PFSK-1 (cell line): Measurements from ENCODE around the gene MAP4K4.

Experiments
- FOXP2 ChIP-seq: optimal IDR thresholded peaks from 2 replicates; pipeline ENCODE3; 2011; ENCODE audit warnings: borderline replicate concordance, control low read depth, inconsistent platforms; ENCODE audit not compliant: insufficient read depth; ENCODE audit errors: extremely low read length, extremely low read depth
- POLR2AphosphoS5 ChIP-seq: IDR thresholded peaks from 2 replicates; pipeline ENCODE4 v1.6.1; 2012; ENCODE audit warnings: low read depth, mild to moderate bottlenecking, control low read depth, low read length, moderate library complexity
- REST ChIP-seq, 2 experiments: IDR thresholded peaks; 2 replicates each; pipeline versions ENCODE4 v1.6.1 to v1.8.0; 2011 to 2012; ENCODE audit warnings: low read depth in 2 of 2, low read length in 2 of 2, control low read depth in 1 of 2, inconsistent platforms in 1 of 2, mild to moderate bottlenecking in 1 of 2, moderate library complexity in 1 of 2; ENCODE audit not compliant: insufficient read depth in 1 of 2
- SIN3A ChIP-seq: IDR thresholded peaks from 2 replicates; pipeline ENCODE4 v1.6.1; 2012; ENCODE audit warnings: mild to moderate bottlenecking, low read length, moderate library complexity, borderline replicate concordance; ENCODE audit not compliant: insufficient read depth
- TAF1 ChIP-seq: IDR thresholded peaks from 2 replicates; pipeline ENCODE4 v1.6.1; 2012; ENCODE audit warnings: low read length, control low read depth, borderline replicate concordance; ENCODE audit not compliant: insufficient read depth

MAP4K4 gene

GRCh38 chr2:101788995-101789970 lies 91.8 kb downstream of the MAP4K4 start:
- TF ChIP-seq POLR2AphosphoS5 (no peak), TAF1 (no peak), REST (IDR thresholded peaks at IDR 0.05; ENCODE audit: insufficient read depth in 1 of 2, low read depth in 2 of 2, low read length in 2 of 2) (no peak), FOXP2 (no peak), SIN3A (no peak)

GRCh38 chr2:101790416-101790815 lies 92.9 kb downstream of the MAP4K4 start:
- TF ChIP-seq REST (IDR thresholded peaks at IDR 0.05; ENCODE audit: insufficient read depth in 1 of 2, low read depth in 2 of 2, low read length in 2 of 2): no peak
- TF ChIP-seq SIN3A: no peak
- no peak for TF ChIP-seq POLR2AphosphoS5
- TF ChIP-seq TAF1: no peak
- no peak for TF ChIP-seq FOXP2

DNA sequence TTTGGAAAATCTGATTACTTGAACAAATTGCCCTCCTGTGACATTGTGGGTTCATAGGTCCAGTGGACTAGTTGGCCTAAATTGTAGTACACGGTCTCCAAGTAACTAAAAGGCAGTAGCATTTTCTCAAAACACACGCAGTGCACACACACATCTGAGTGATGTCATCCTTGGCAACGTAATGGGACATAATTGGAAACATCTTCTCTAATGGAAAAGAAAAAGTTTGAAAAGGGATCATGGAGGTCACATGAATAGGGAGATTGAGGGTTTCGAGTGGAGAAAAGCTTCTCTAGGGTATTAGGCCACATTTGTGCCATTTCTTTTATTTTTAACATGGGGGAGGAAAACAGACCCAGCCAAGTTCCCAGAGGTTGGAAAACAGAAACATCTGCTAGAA lies 93.3 kb downstream of the MAP4K4 start:
- TF ChIP-seq FOXP2 (no peak), TAF1 (no peak), REST (IDR thresholded peaks at IDR 0.05; ENCODE audit: insufficient read depth in 1 of 2, low read depth in 2 of 2, low read length in 2 of 2) (no peak), SIN3A (peak; percentile 86; the same call in 1 of the 2 replicates), POLR2AphosphoS5 (peak; percentile 35; the same call in 1 of the 2 replicates)

- TF ChIP-seq SIN3A (no peak), REST (IDR thresholded peaks at IDR 0.05; ENCODE audit: insufficient read depth in 1 of 2, low read depth in 2 of 2, low read length in 2 of 2) (no peak), TAF1 (no peak), POLR2AphosphoS5 (no peak), FOXP2 (no peak)
These were observed 94.7 kb downstream of the MAP4K4 start for GRCh38 chr2:101792208-101792607.
